ENCODE data around the gene ANTXR1. TPM values are rescaled to one million over a fixed set of nuclear protein-coding genes. Genes with fewer than 3 reads are reported as not detected.

Gene ANTXR1
- total and polyA plus RNA-seq, 10 donors, result 2.8 to 66.7 (median 36.9) TPM

DNA sequence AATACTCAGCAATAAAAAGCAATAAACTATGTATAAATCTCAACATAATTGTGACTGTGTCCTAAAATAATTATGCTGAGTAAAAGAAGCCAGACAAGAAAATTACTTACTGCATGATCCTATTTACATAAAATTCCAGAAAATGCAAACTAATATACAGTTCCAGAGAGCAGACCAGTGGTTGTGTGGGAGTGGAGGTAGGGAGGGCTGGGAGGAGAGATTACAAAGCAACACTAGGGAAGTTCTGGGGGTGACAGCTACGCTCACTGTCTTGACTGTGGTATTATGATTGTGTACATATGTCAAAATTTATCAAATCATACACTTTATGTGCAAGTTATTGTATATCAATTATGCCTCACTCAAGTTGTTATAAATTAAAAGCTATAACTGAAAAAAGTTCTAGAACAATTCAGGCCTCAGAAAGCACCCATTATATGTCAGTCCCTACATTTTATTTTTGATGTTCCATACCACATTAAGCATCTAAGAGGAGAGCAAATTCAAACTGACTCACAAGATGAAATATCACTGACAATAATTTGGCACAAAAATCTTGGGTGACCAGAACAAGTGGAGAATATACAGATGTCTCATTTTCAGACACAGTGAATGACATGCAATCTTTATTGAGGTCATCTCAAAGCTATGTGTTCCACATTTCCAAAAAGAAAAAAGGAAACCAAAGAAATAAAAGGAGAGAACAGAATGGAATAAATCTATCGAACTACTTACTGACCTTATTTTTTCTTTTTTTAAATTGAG is 85.1 kb downstream of the ANTXR1 start:
- DNase-seq, result no peak
- peaks cover 0 to 5% (median 0%) of the 10 kb centered on the region in 6 donors for H3K36me3 ChIP-seq
- H3K27me3 ChIP-seq (replicated peaks in 1 of 7), result peaks cover 0 to 20% (median 0%) of the 10 kb centered on the region in 7 donors
- no peaks in the 10 kb centered on the region for H3K9me3 ChIP-seq
- TF ChIP-seq CTCF (IDR thresholded peaks at IDR 0.05 in 8 of 11, conservative IDR thresholded peaks at IDR 0.05 in 3 of 11), result no peak
- TF ChIP-seq POLR2AphosphoS5 (IDR thresholded peaks at IDR 0.05), result no peak
- TF ChIP-seq POLR2A (IDR thresholded peaks at IDR 0.05), result no peak
- peaks cover 0 to 14% (median 4%) of the 10 kb centered on the region in 6 donors for H3K4me1 ChIP-seq
- peak overlapping the region in 1 of 8 donors; percentile 33 for H3K27ac ChIP-seq
- 67 to 81% (median 75%) methylated on average over 2 of the region's 2 CpGs for WGBS, 5 donors
- H3K4me3 ChIP-seq, result no peak overlapping the region
- intact Hi-C loops (cut with DNase I; ENCODE audit: low total_unique reads), result no loop called here

- TF ChIP-seq CTCF (IDR thresholded peaks at IDR 0.05 in 8 of 11, conservative IDR thresholded peaks at IDR 0.05 in 3 of 11), result no peak
- TF ChIP-seq POLR2A (IDR thresholded peaks at IDR 0.05), result no peak
- no peak for TF ChIP-seq POLR2AphosphoS5 (IDR thresholded peaks at IDR 0.05)
- peaks cover 0 to 14% (median 4%) of the 10 kb centered on the region in 6 donors for H3K4me1 ChIP-seq
- peaks cover 0 to 5% (median 0%) of the 10 kb centered on the region in 6 donors for H3K36me3 ChIP-seq
- H3K27ac ChIP-seq, result peak overlapping the region in 2 of 8 donors; percentile 4 to 50
- intact Hi-C loops (cut with DNase I; ENCODE audit: low total_unique reads), result no loop called here
- H3K9me3 ChIP-seq, result no peaks in the 10 kb centered on the region
- peaks cover 0 to 19% (median 0%) of the 10 kb centered on the region in 7 donors for H3K27me3 ChIP-seq (replicated peaks in 1 of 7)
- DNase-seq, result no peak
- H3K4me3 ChIP-seq, result no peak overlapping the region
These were observed 86.6 kb downstream of the ANTXR1 start for GRCh38 chr2:69099541-69099940.

DNA sequence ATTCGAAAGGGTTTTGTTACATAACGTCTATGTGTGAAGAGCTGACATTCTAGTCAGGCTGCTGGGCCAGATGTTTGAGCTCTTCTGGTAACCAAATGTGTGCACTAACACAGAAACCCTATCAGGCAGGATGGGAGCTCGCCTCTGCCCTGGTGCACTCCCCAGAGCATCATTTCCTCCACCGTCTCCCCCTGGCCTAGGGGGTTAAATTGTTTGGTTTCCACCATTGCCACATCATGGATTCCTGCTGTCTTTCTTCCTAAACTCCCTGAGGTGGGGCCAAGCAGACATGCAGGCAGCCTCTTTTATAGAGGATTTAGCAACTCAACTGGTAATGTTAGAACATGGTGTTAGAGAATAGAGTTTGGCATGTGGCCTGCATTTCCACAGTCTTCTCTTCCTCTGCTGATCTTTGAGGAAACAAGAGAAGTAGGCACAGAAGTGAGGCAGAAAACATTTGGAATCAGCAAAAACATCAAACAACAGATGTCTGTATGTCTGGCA is 87.3 kb downstream of the ANTXR1 start:
- peak overlapping the region in 3 of 8 donors; percentile 7 to 50 (median 22) for H3K27ac ChIP-seq
- 67 to 82% (median 71%) methylated on average over 4 of the region's 4 CpGs for WGBS, 5 donors
- peaks cover 0 to 15% (median 0%) of the 10 kb centered on the region in 7 donors for H3K27me3 ChIP-seq (replicated peaks in 1 of 7)
- no peak overlapping the region for H3K4me3 ChIP-seq
- intact Hi-C loops (cut with DNase I; ENCODE audit: low total_unique reads), result no loop called here
- H3K9me3 ChIP-seq, result no peaks in the 10 kb centered on the region
- peaks cover 0 to 14% (median 4%) of the 10 kb centered on the region in 6 donors for H3K4me1 ChIP-seq
- TF ChIP-seq CTCF (IDR thresholded peaks at IDR 0.05 in 8 of 11, conservative IDR thresholded peaks at IDR 0.05 in 3 of 11), result no peak
- TF ChIP-seq POLR2A (IDR thresholded peaks at IDR 0.05), result no peak
- no peak for TF ChIP-seq POLR2AphosphoS5 (IDR thresholded peaks at IDR 0.05)
- H3K36me3 ChIP-seq, result peaks cover 0 to 5% (median 0%) of the 10 kb centered on the region in 6 donors
- DNase-seq, result no peak

GRCh38 chr2:69102041-69102593 is 89.1 kb downstream of the ANTXR1 start:
- TF ChIP-seq POLR2AphosphoS5 (IDR thresholded peaks at IDR 0.05), result no peak
- no peak for TF ChIP-seq POLR2A (IDR thresholded peaks at IDR 0.05)
- Histone ChIP-seq H3K4me3 (no peak overlapping the region), H3K4me1 (peaks cover 0 to 9% (median 2%) of the 10 kb centered on the region in 6 donors), H3K36me3 (peaks cover 0 to 5% (median 0%) of the 10 kb centered on the region in 6 donors), H3K9me3 (no peaks in the 10 kb centered on the region), H3K27ac (no peak overlapping the region), H3K27me3 (replicated peaks in 1 of 7) (peaks cover 0 to 17% (median 0%) of the 10 kb centered on the region in 7 donors)
- whole genome bisulfite sequencing, 5 donors, result 72 to 94% (median 86%) methylated on average over 3 of the region's 3 CpGs
- DNase-seq, result no peak
- intact Hi-C loops (cut with DNase I; ENCODE audit: low total_unique reads), result no loop called here

All from spleen (tissue), 11 donors.